Neural cell (in vitro differentiated cells): Measurements from ENCODE around the gene NTHL1. TPM values are rescaled to one million over a fixed set of nuclear protein-coding genes. Genes with fewer than 3 reads are reported as not detected.

ENCODE experiments used
- H2AFZ ChIP-seq: fragments of 200-600, 300-800 bp; sonication (generic), shearing (Covaris generic); 2 replicates; pipeline ENCODE4 v1.6.0; 2014; ENCODE audit warnings: low read depth, mild to moderate bottlenecking, antibody characterized with exemption, low read length, moderate library complexity
- H3F3A ChIP-seq: fragments of 200-600 bp; shearing (Covaris generic); 2 replicates; pipeline ENCODE4 v1.6.1; 2016; ENCODE audit warnings: mild to moderate bottlenecking, moderate library complexity, mixed read lengths, antibody characterized with exemption, low read length; ENCODE audit not compliant: insufficient read depth, poor library complexity, severe bottlenecking
- H3K27ac ChIP-seq: fragments of 200-600, 300-800 bp; sonication (generic), shearing (Covaris generic); 2 replicates; pipeline ENCODE4 v1.5.1; 2014; ENCODE audit warnings: mild to moderate bottlenecking, low read length, moderate library complexity
- H3K27me3 ChIP-seq: fragments of 300-800, 200-600 bp; sonication (generic), shearing (Covaris generic); 2 replicates; pipeline ENCODE4 v1.6.0; 2014; ENCODE audit warnings: mild to moderate bottlenecking, low read depth, low read length, moderate library complexity; ENCODE audit not compliant: insufficient read depth
- H3K36me3 ChIP-seq: fragments of 300-800, 200-600 bp; sonication (generic), shearing (Covaris generic); 2 replicates; pipeline ENCODE4 v1.5.1; 2014; ENCODE audit warnings: mild to moderate bottlenecking, antibody characterized with exemption, low read length, moderate library complexity; ENCODE audit not compliant: insufficient read depth
- H3K4me2 ChIP-seq: fragments of 300-800, 200-600 bp; sonication (generic), shearing (Covaris generic); 2 replicates; pipeline ENCODE4 v1.6.0; 2014; ENCODE audit warnings: mild to moderate bottlenecking, low read length
- H3K4me3 ChIP-seq: fragments of 300-800, 200-600 bp; sonication (generic), shearing (Covaris generic); 2 replicates; pipeline ENCODE4 v1.5.1; 2014; ENCODE audit warnings: mild to moderate bottlenecking, low read length, moderate library complexity
- H3K79me2 ChIP-seq: fragments of 200-600 bp; shearing (Covaris generic); replicated peaks from 2 replicates; pipeline ENCODE4 v1.6.0; 2014; ENCODE audit warnings: mild to moderate bottlenecking, low read length, moderate library complexity; ENCODE audit not compliant: insufficient read depth
- H3K9ac ChIP-seq: fragments of 300-800, 200-600 bp; sonication (generic), shearing (Covaris generic); 2 replicates; pipeline ENCODE4 v1.6.1; 2016; ENCODE audit warnings: mild to moderate bottlenecking, low read length, mixed read lengths
- H3K9me2 ChIP-seq: fragments of 200-600 bp; shearing (Covaris generic); 2 replicates; pipeline ENCODE4 v1.6.1; 2016; ENCODE audit warnings: mild to moderate bottlenecking, low read length, mixed read lengths; ENCODE audit not compliant: insufficient read depth
- H3K9me3 ChIP-seq: fragments of 200-600, 300-800 bp; sonication (generic), shearing (Covaris generic); 2 replicates; pipeline ENCODE4 v1.6.1; 2016; ENCODE audit warnings: mild to moderate bottlenecking, mixed run types, low read length, moderate library complexity, mixed read lengths
- H4K20me1 ChIP-seq: fragments of 200-600 bp; shearing (Covaris generic); 2 replicates; pipeline ENCODE4 v1.6.1; 2016; ENCODE audit warnings: mild to moderate bottlenecking, mixed run types; ENCODE audit not compliant: insufficient read depth
- CTCF ChIP-seq: fragments of 450-650 bp; IDR thresholded peaks from 2 replicates; pipeline ENCODE4 v1.5.1; 2014; ENCODE audit warnings: antibody characterized with exemption, mild to moderate bottlenecking, moderate library complexity; ENCODE audit not compliant: poor library complexity, severe bottlenecking
- EP300 ChIP-seq: fragments of 450-650 bp; conservative IDR thresholded peaks from 2 replicates; pipeline ENCODE4 v1.6.1; 2014; ENCODE audit warnings: antibody characterized with exemption, mild to moderate bottlenecking, moderate library complexity; ENCODE audit not compliant: poor library complexity, severe bottlenecking
- EZH2 ChIP-seq: fragments of 200-600, 300-800 bp; shearing (Covaris generic), sonication (generic); IDR thresholded peaks from 2 replicates; pipeline ENCODE4 v1.6.1; 2014; ENCODE audit warnings: antibody characterized with exemption, low read length, borderline replicate concordance, mild to moderate bottlenecking; ENCODE audit not compliant: insufficient read depth, poor library complexity, severe bottlenecking
- POLR2AphosphoS5 ChIP-seq: IDR thresholded peaks from 2 replicates; pipeline ENCODE4 v1.6.1; 2012
- RAD21 ChIP-seq: fragments of 450-650 bp; conservative IDR thresholded peaks from 2 replicates; pipeline ENCODE4 v1.6.1; 2014; ENCODE audit warnings: antibody characterized with exemption, mild to moderate bottlenecking, moderate library complexity
- REST ChIP-seq: IDR thresholded peaks from 2 replicates; pipeline ENCODE4 v1.6.1; 2012; ENCODE audit warnings: borderline replicate concordance
- SMC3 ChIP-seq: fragments of 450-650 bp; conservative IDR thresholded peaks from 2 replicates; pipeline ENCODE4 v1.6.1; 2014; ENCODE audit warnings: antibody characterized with exemption, mild to moderate bottlenecking, moderate library complexity; ENCODE audit not compliant: poor library complexity
- TAF1 ChIP-seq: IDR thresholded peaks from 2 replicates; pipeline ENCODE4 v1.6.1; 2012; ENCODE audit warnings: low read depth
- polyA plus RNA-seq: library from polyadenylated mRNA; depleted of rRNA; stranded (reverse); fragments of >200 nt; gene quantifications from 2 replicates; pipeline ENCODE4 v1.2.3, GENCODE V29; 2014

The NTHL1 gene
- polyA plus RNA-seq, 1 donor from 2014 or later, result 43.1 TPM

- H3K9me3 ChIP-seq, result no peaks in the 10 kb centered on the region
- TF ChIP-seq RAD21 (no peak), SMC3 (no peak)
- no peaks in the 10 kb centered on the region for H4K20me1 ChIP-seq
- H3K36me3 ChIP-seq, result no peaks in the 10 kb centered on the region
- no peaks in the 10 kb centered on the region for H3K27me3 ChIP-seq
- H3F3A ChIP-seq, result no peaks in the 10 kb centered on the region
- no peak overlapping the region for H2AFZ ChIP-seq
- no peaks in the 10 kb centered on the region for H3K9me2 ChIP-seq
- no peak overlapping the region for H3K4me3 ChIP-seq
- H3K79me2 ChIP-seq, result no peaks in the 10 kb centered on the region
- H3K27ac ChIP-seq, result no peak overlapping the region
- no peak overlapping the region for H3K9ac ChIP-seq
- H3K4me2 ChIP-seq, result no peak overlapping the region
Measured at GRCh38 chr16:2074071-2074470, 26.4 kb upstream of the NTHL1 start.

GRCh38 chr16:2072926-2073325 is 25.3 kb upstream of the NTHL1 start:
- H3K36me3 ChIP-seq, result no peaks in the 10 kb centered on the region
- no peaks in the 10 kb centered on the region for H3K27me3 ChIP-seq
- TF ChIP-seq RAD21 (no peak), SMC3 (no peak), CTCF (no peak), POLR2AphosphoS5 (no peak), TAF1 (no peak), REST (no peak), EP300 (no peak)
- no peak overlapping the region for H3K4me2 ChIP-seq
- H3K9me3 ChIP-seq, result no peaks in the 10 kb centered on the region
- H2AFZ ChIP-seq, result no peak overlapping the region
- no peak overlapping the region for H3K9ac ChIP-seq
- no peak overlapping the region for H3K4me3 ChIP-seq
- no peaks in the 10 kb centered on the region for H3K79me2 ChIP-seq
- H3K9me2 ChIP-seq, result no peaks in the 10 kb centered on the region
- H3K27ac ChIP-seq, result no peak overlapping the region
- no peaks in the 10 kb centered on the region for H3F3A ChIP-seq
- H4K20me1 ChIP-seq, result no peaks in the 10 kb centered on the region

- Histone ChIP-seq H3K4me2 (no peak overlapping the region), H3F3A (no peaks in the 10 kb centered on the region), H3K9me3 (no peaks in the 10 kb centered on the region), H2AFZ (no peak overlapping the region), H3K79me2 (no peaks in the 10 kb centered on the region), H3K36me3 (no peaks in the 10 kb centered on the region), H4K20me1 (no peaks in the 10 kb centered on the region), H3K27me3 (no peaks in the 10 kb centered on the region), H3K27ac (no peak overlapping the region), H3K9me2 (no peaks in the 10 kb centered on the region), H3K4me3 (no peak overlapping the region), H3K9ac (no peak overlapping the region)
- TF ChIP-seq EZH2, result no peak
- TF ChIP-seq TAF1, result no peak
- TF ChIP-seq RAD21, result no peak
- TF ChIP-seq SMC3, result no peak
- TF ChIP-seq EP300, result no peak
Measured at GRCh38 chr16:2071454-2072202, 24.0 kb upstream of the NTHL1 start.
